ENCODE data around the gene OPA3. TPM values are rescaled to one million over a fixed set of nuclear protein-coding genes. Genes with fewer than 3 reads are reported as not detected.

OPA3 gene
- total and polyA plus RNA-seq, 2 experiments from 2014 or later, result 11.5 to 14.5 TPM

- Histone ChIP-seq H3K9me2 (ENCODE audit: insufficient read depth) (no peaks in the 10 kb centered on the region), H3K4me2 (no peak overlapping the region), H3K79me2 (replicated peaks; ENCODE audit: insufficient read depth) (peaks cover 24% of the 10 kb centered on the region), H3K4me1 (ENCODE audit: insufficient read depth) (peaks cover 18% of the 10 kb centered on the region), H3K36me3 (ENCODE audit: insufficient read depth) (no peaks in the 10 kb centered on the region), H3F3A (replicated peaks; ENCODE audit: low read depth) (peaks cover 11% of the 10 kb centered on the region; the same call in 1 of the 2 replicates), H4K20me1 (replicated peaks; ENCODE audit: insufficient read depth) (no peaks in the 10 kb centered on the region), H3K27me3 (ENCODE audit: insufficient read depth) (no peaks in the 10 kb centered on the region), H2AFZ (no peak overlapping the region), H3K4me3 (no peak overlapping the region), H3K27ac (ENCODE audit: low read depth) (no peak overlapping the region)
- no peak overlapping the region for H3K27ac Mint-ChIP-seq
- no peak for TF ChIP-seq EZH2 (IDR thresholded peaks at IDR 0.05; ENCODE audit: low read depth, unreplicated experiment)
- no peak for TF ChIP-seq JUNB (IDR thresholded peaks at IDR 0.05; ENCODE audit: unreplicated experiment)
- no peak for TF ChIP-seq CREB1 (CRISPR knock-in tag; IDR thresholded peaks at IDR 0.05; ENCODE audit: low read depth)
- TF ChIP-seq REST (IDR thresholded peaks at IDR 0.05; ENCODE audit: unreplicated experiment), result no peak
- TF ChIP-seq CTCF (conservative IDR thresholded peaks at IDR 0.05; ENCODE audit: low read depth in 2 of 2), result no peak
- TF ChIP-seq NANOG (IDR thresholded peaks at IDR 0.05; ENCODE audit: borderline replicate concordance), result no peak
- TF ChIP-seq POLR2AphosphoS5 (IDR thresholded peaks at IDR 0.05; ENCODE audit: low read depth), result no peak
- no peak for TF ChIP-seq STAT1 (IDR thresholded peaks at IDR 0.05; ENCODE audit: unreplicated experiment)
- no peak for TF ChIP-seq EZH2phosphoT487 (IDR thresholded peaks at IDR 0.05; ENCODE audit: unreplicated experiment)
- no peak for TF ChIP-seq ZNF114 (CRISPR knock-in tag; IDR thresholded peaks at IDR 0.05)
- TF ChIP-seq ETS1 (IDR thresholded peaks at IDR 0.05), result no peak
- no peak for TF ChIP-seq ZNF462 (CRISPR knock-in tag; IDR thresholded peaks at IDR 0.05)
- no peak for TF ChIP-seq ZNF331 (CRISPR knock-in tag; IDR thresholded peaks at IDR 0.05; ENCODE audit: low read depth)
- ATAC-seq, result no peak
- H3K4me1 Mint-ChIP-seq, result peaks cover 25% of the 10 kb centered on the region
- no peak overlapping the region for H3K4me3 Mint-ChIP-seq
- peaks cover 9% of the 10 kb centered on the region; the same call in 1 of the 3 replicates for H3K36me3 Mint-ChIP-seq (ENCODE audit: low read depth)
- no peak for DNase-seq (ENCODE audit: low spot score)
- H3K27me3 Mint-ChIP-seq (ENCODE audit: insufficient read depth, low read depth, poor library complexity), result peaks cover 12% of the 10 kb centered on the region
- H3K9me3 Mint-ChIP-seq, result no peaks in the 10 kb centered on the region; the same call in 2 of the 3 replicates
Measured at GRCh38 chr19:45581576-45581975, 3.0 kb downstream of the OPA3 start.

All from GM23338 (cell line).